GM23338 (cell line): ENCODE results near the gene LAP3. TPM values are rescaled to one million over a fixed set of nuclear protein-coding genes. Genes with fewer than 3 reads are reported as not detected.

Experiments
- ATAC-seq: fragments of 200-7000 bp; cut with Tn5 transposase; 3 replicates; pipeline ENCODE4 v1.9.1; 2020
- DNase-seq: peaks from one replicate; pipeline ENCODE4 v3.0.0-alpha.2; 2015; ENCODE audit warnings: low spot score
- H2AFZ ChIP-seq: fragments of 200-600 bp; sonication (generic); 2 replicates; pipeline ENCODE4 v1.8.0; 2016; ENCODE audit warnings: antibody characterized with exemption, mild to moderate bottlenecking, moderate library complexity
- H3F3A ChIP-seq: fragments of 200-600 bp; sonication (generic); replicated peaks from 2 replicates; pipeline ENCODE4 v1.8.0; 2017; ENCODE audit warnings: antibody characterized with exemption, mixed run types, low read depth
- H3K27ac ChIP-seq: fragments of 200-600 bp; sonication (generic); 2 replicates; pipeline ENCODE4 v1.6.1; 2016; ENCODE audit warnings: low read depth
- H3K27me3 ChIP-seq: fragments of 200-600 bp; sonication (generic); 2 replicates; pipeline ENCODE4 v1.8.0; 2016; ENCODE audit warnings: mild to moderate bottlenecking, mixed run types, moderate library complexity; ENCODE audit not compliant: insufficient read depth
- H3K36me3 ChIP-seq: fragments of 200-600 bp; sonication (generic); 2 replicates; pipeline ENCODE4 v1.8.0; 2016; ENCODE audit warnings: mild to moderate bottlenecking; ENCODE audit not compliant: insufficient read depth
- H3K4me1 ChIP-seq: fragments of 200-600 bp; sonication (generic); 2 replicates; pipeline ENCODE4 v1.8.0; 2016; ENCODE audit warnings: mild to moderate bottlenecking, moderate library complexity; ENCODE audit not compliant: insufficient read depth
- H3K4me2 ChIP-seq: fragments of 200-600 bp; sonication (generic); 2 replicates; pipeline ENCODE4 v1.7.1; 2017; ENCODE audit warnings: mixed run types
- H3K4me3 ChIP-seq: fragments of 200-600 bp; sonication (generic); 2 replicates; pipeline ENCODE4 v1.6.1; 2016; ENCODE audit warnings: mixed run types
- H3K79me2 ChIP-seq: fragments of 200-600 bp; sonication (generic); replicated peaks from 2 replicates; pipeline ENCODE4 v1.8.0; 2017; ENCODE audit warnings: mild to moderate bottlenecking; ENCODE audit not compliant: insufficient read depth
- H3K9me2 ChIP-seq: fragments of 200-600 bp; sonication (generic); 2 replicates; pipeline ENCODE4 v1.8.0; 2017; ENCODE audit not compliant: insufficient read depth
- H4K20me1 ChIP-seq: fragments of 200-600 bp; sonication (generic); replicated peaks from 2 replicates; pipeline ENCODE4 v1.8.0; 2017; ENCODE audit warnings: mild to moderate bottlenecking; ENCODE audit not compliant: insufficient read depth
- H3K27ac Mint-ChIP-seq: 2 replicates; pipeline ENCODE4 v1.8.0; 2020; ENCODE audit warnings: inconsistent platforms, mild to moderate bottlenecking, moderate library complexity, mixed read lengths
- H3K27me3 Mint-ChIP-seq: 3 replicates; pipeline ENCODE4 v1.8.0; 2022; ENCODE audit warnings: low read depth, mild to moderate bottlenecking, moderate library complexity, mixed read lengths, inconsistent platforms; ENCODE audit not compliant: insufficient read depth, poor library complexity
- H3K36me3 Mint-ChIP-seq: 3 replicates; pipeline ENCODE4 v1.8.0; 2021; ENCODE audit warnings: low read depth, mild to moderate bottlenecking, inconsistent platforms, moderate library complexity, mixed read lengths
- H3K4me1 Mint-ChIP-seq: 3 replicates; pipeline ENCODE4 v1.8.0; 2020; ENCODE audit warnings: mild to moderate bottlenecking, inconsistent platforms, mixed read lengths
- H3K4me3 Mint-ChIP-seq: 3 replicates; pipeline ENCODE4 v1.8.0; 2021; ENCODE audit warnings: moderate library complexity, mild to moderate bottlenecking, inconsistent platforms, mixed read lengths
- H3K9me3 Mint-ChIP-seq: 3 replicates; pipeline ENCODE4 v1.8.0; 2020; ENCODE audit warnings: moderate library complexity, mild to moderate bottlenecking, inconsistent platforms, mixed read lengths
- CREB1 ChIP-seq: fragments of 250-450 bp; sonication (Bioruptor Pico); IDR thresholded peaks from 2 replicates; pipeline ENCODE4 v1.5.0; 2020; ENCODE audit warnings: low read depth, mild to moderate bottlenecking, moderate library complexity
- ETS1 ChIP-seq: IDR thresholded peaks from 2 replicates; pipeline ENCODE4 v1.6.1; 2016; ENCODE audit warnings: antibody characterized with exemption
- EZH2 ChIP-seq: fragments of 200-600 bp; sonication (generic); IDR thresholded peaks from one replicate; pipeline ENCODE4 v1.8.0; 2017; ENCODE audit warnings: antibody characterized with exemption, mild to moderate bottlenecking, low read depth; ENCODE audit not compliant: unreplicated experiment
- NANOG ChIP-seq: IDR thresholded peaks from 2 replicates; pipeline ENCODE4 v1.6.1; 2016; ENCODE audit warnings: antibody characterized with exemption, borderline replicate concordance
- POLR2AphosphoS5 ChIP-seq: IDR thresholded peaks from 2 replicates; pipeline ENCODE4 v1.6.1; 2016; ENCODE audit warnings: antibody characterized with exemption, low read depth
- REST ChIP-seq: IDR thresholded peaks from one replicate; pipeline ENCODE4 v1.6.1; 2018; ENCODE audit warnings: antibody characterized with exemption; ENCODE audit not compliant: unreplicated experiment
- ZNF114 ChIP-seq: fragments of 250-450 bp; sonication (Bioruptor Pico); IDR thresholded peaks from 2 replicates; pipeline ENCODE4 v1.5.0; 2020; ENCODE audit warnings: mild to moderate bottlenecking, moderate library complexity
- long read RNA-seq: library from polyadenylated mRNA; unstranded; transcript quantifications from one replicate; pipeline ENCODE4 v2.0.0, GENCODE V29; 2020; ENCODE audit not compliant: unreplicated experiment
- polyA plus RNA-seq: library from polyadenylated mRNA; unstranded; fragments of >200 nt; fragmentation: Nextera tagmentation; extraction: Ambion mirVana; gene quantifications from 2 replicates; pipeline ENCODE4 v1.2.1, GENCODE V29; 2016
- total RNA-seq: library from RNA; depleted of rRNA; stranded (reverse); fragments of >200 nt; shearing (Covaris generic); gene quantifications from 2 replicates; pipeline ENCODE4 v1.2.3, GENCODE V29; 2014; rRNA removed

The LAP3 gene
- total RNA-seq (46.4 and 63.6 TPM in 2 replicates), polyA plus RNA-seq (23.6 and 28.6 TPM in 2 replicates)
- long read RNA-seq, transcript LAP3-201 (13 exons, 2,213 nt) = major isoform, 62 of 68 reads
- long read RNA-seq, partial matches to known transcripts = 5 of 68 reads
- long read RNA-seq, other reads (novel, unspliced or antisense) = 1 of 68 reads

- Mint-ChIP-seq H3K4me3 (peak within 1 kb of the TSS; percentile 92), H3K4me1 (peaks cover 17% of the 10 kb centered on the region; the same call in 2 of the 3 replicates), H3K27ac (peak within 1 kb of the TSS; percentile 87), H3K27me3 (peaks cover 10% of the 10 kb centered on the region), H3K9me3 (no peaks in the 10 kb centered on the region; the same call in 2 of the 3 replicates), H3K36me3 (peaks cover 22% of the 10 kb centered on the region; the same call in 2 of the 3 replicates)
- TF ChIP-seq NANOG = no peak
- no peak for TF ChIP-seq REST
- TF ChIP-seq POLR2AphosphoS5 = peak; percentile 90
- no peak for TF ChIP-seq ZNF114
- TF ChIP-seq ETS1 = no peak
- peak; percentile 98 for TF ChIP-seq CREB1 (CRISPR knock-in tag)
- peak; percentile 92 for ATAC-seq
- peak within 1 kb of the TSS; percentile 97 for H3K4me2 ChIP-seq
- H2AFZ ChIP-seq = peak within 1 kb of the TSS; percentile 100
- H3F3A ChIP-seq = 0 out of 2 replicates have a peak, but pooled peaks cover 4% of the 10 kb centered on the region
- H3K36me3 ChIP-seq = peaks cover 15% of the 10 kb centered on the region
- DNase-seq = peak; percentile 95
- H3K4me1 ChIP-seq = peaks cover 3% of the 10 kb centered on the region; the same call in 1 of the 2 replicates
- no peaks in the 10 kb centered on the region for H3K9me2 ChIP-seq
- peak within 1 kb of the TSS; percentile 86 for H3K4me3 ChIP-seq
- H3K27me3 ChIP-seq = no peaks in the 10 kb centered on the region
- H4K20me1 ChIP-seq = 0 out of 2 replicates have a peak, but pooled peaks cover 6% of the 10 kb centered on the region
- peak within 1 kb of the TSS; percentile 92 for H3K27ac ChIP-seq
- peaks cover 15% of the 10 kb centered on the region for H3K79me2 ChIP-seq
Measured at GRCh38 chr4:17576932-17577664, at the start of gene LAP3. Gene LAP3, plus strand, starts transcription at chr4:17577198. Its CDS starts 268 bp downstream, at chr4:17577466.

GRCh38 chr4:17528551-17529165 lies 48.3 kb upstream of the LAP3 start:
- Histone ChIP-seq H2AFZ (no peak overlapping the region), H3K79me2 (no peaks in the 10 kb centered on the region), H3K36me3 (no peaks in the 10 kb centered on the region), H3K9me2 (no peaks in the 10 kb centered on the region), H3K27ac (no peak overlapping the region), H3K4me2 (no peak overlapping the region), H3F3A (no peaks in the 10 kb centered on the region), H3K27me3 (no peaks in the 10 kb centered on the region), H3K4me3 (no peak overlapping the region), H3K4me1 (no peaks in the 10 kb centered on the region), H4K20me1 (no peaks in the 10 kb centered on the region)
- no peak overlapping the region for H3K4me3 Mint-ChIP-seq
- DNase-seq (no peak), ATAC-seq (no peak)
- H3K4me1 Mint-ChIP-seq = no peaks in the 10 kb centered on the region
- no peaks in the 10 kb centered on the region for H3K9me3 Mint-ChIP-seq
- no peak overlapping the region for H3K27ac Mint-ChIP-seq
- H3K27me3 Mint-ChIP-seq = peaks cover 2% of the 10 kb centered on the region
- no peaks in the 10 kb centered on the region for H3K36me3 Mint-ChIP-seq
- TF ChIP-seq EZH2 (no peak), ETS1 (no peak)
